Body of pancreas (tissue), 4 donors: ENCODE measurements around the gene SPEF2. TPM values are rescaled to one million over a fixed set of nuclear protein-coding genes. Genes with fewer than 3 reads are reported as not detected.

Source experiments
- ATAC-seq: fragments of 150-250 bp; one replicate; pipeline ENCODE4 v1.9.1; 2016
- DNase-seq, 4 donors: peaks; one replicate each; pipeline ENCODE4 v3.0.0-alpha.2; 2019
- H3K27ac ChIP-seq, 4 donors: fragments of 200-600 bp; sonication (generic); 1 replicate in 3 of 4; 2 replicates in 1 of 4; pipeline versions ENCODE4 v1.5.1 to v1.6.1; 2016 to 2019; ENCODE audit warnings: mild to moderate bottlenecking in 1 of 4, mixed read lengths in 1 of 4, moderate library complexity in 1 of 4
- H3K27me3 ChIP-seq, 2 donors: fragments of 200-600 bp; sonication (generic); one replicate each; pipeline ENCODE4 v1.6.0; 2016; ENCODE audit warnings: mild to moderate bottlenecking in 1 of 2
- H3K36me3 ChIP-seq, 2 donors: fragments of 200-600 bp; sonication (generic); replicated peaks in 1 of 2; 2 replicates each; pipeline ENCODE4 v1.5.1; 2016; ENCODE audit warnings: low read depth in 2 of 2; ENCODE audit not compliant: insufficient read depth in 1 of 2
- H3K4me1 ChIP-seq: fragments of 200-600 bp; sonication (generic); one replicate; pipeline ENCODE4 v1.6.0; 2016
- H3K4me3 ChIP-seq, 2 donors: fragments of 200-600 bp; sonication (generic); 1 replicate in 1 of 2; 2 replicates in 1 of 2; pipeline ENCODE4 v1.5.1; 2016 to 2019
- H3K9me3 ChIP-seq, 3 donors: fragments of 200-600 bp; sonication (generic); 1 replicate in 2 of 3; 2 replicates in 1 of 3; pipeline ENCODE4 v1.5.1; 2016
- CTCF ChIP-seq, 7 experiments: fragments of 450-650 bp in 4 of 7; fragments of 200-600 bp in 3 of 7; sonication (generic) in 3 of 7; IDR thresholded peaks; one replicate each; pipeline ENCODE4 v1.5.1; 2016 to 2019; ENCODE audit warnings: antibody characterized with exemption in 7 of 7
- POLR2A ChIP-seq, 3 donors: fragments of 450-650 bp; IDR thresholded peaks; one replicate each; pipeline ENCODE4 v1.6.1; 2016; ENCODE audit warnings: antibody characterized with exemption in 3 of 3, mild to moderate bottlenecking in 2 of 3
- WGBS, 2 donors: methylation state at CpG; one replicate each; pipeline ENCODE4 v1.1.5; 2017; 5-methylcytosine and 5-hydroxymethylcytosine counted together
- intact Hi-C: fragments of 100-400 bp; cut with DNase I; formaldehyde crosslinking; loops from one replicate; pipeline ENCODE4 v1.15.1; 2023
- total RNA-seq, 2 donors: library from RNA; depleted of rRNA; stranded (reverse); fragments of >200 nt; gene quantifications; one replicate each; pipeline ENCODE4 v1.1.0, GENCODE V29; 2016

The SPEF2 gene
- total RNA-seq, 2 donors from 2014 or later: 6.3 to 11.4 TPM

- H3K27me3 ChIP-seq: no peaks in the 10 kb centered on the region
- no peak overlapping the region for H3K4me3 ChIP-seq
- no peak for ATAC-seq
- no peaks in the 10 kb centered on the region for H3K36me3 ChIP-seq
- intact Hi-C loops: no loop called here
- H3K4me1 ChIP-seq: no peaks in the 10 kb centered on the region
- no peak for DNase-seq
- no peak overlapping the region for H3K27ac ChIP-seq
- WGBS, 2 donors: 95 to 100% methylated on average over 1 of the region's 1 CpG
- H3K9me3 ChIP-seq: no peaks in the 10 kb centered on the region
- no peak for TF ChIP-seq POLR2A (IDR thresholded peaks at IDR 0.05)
- no peak for TF ChIP-seq CTCF (IDR thresholded peaks at IDR 0.05)
Measured at GRCh38 chr5:35647712-35648111, 30.0 kb downstream of the SPEF2 start.

GRCh38 chr5:35651002-35651756, 33.5 kb downstream of the SPEF2 start:
- Histone ChIP-seq H3K9me3 (no peaks in the 10 kb centered on the region), H3K27me3 (no peaks in the 10 kb centered on the region), H3K4me3 (no peak overlapping the region), H3K27ac (no peak overlapping the region), H3K36me3 (no peaks in the 10 kb centered on the region), H3K4me1 (no peaks in the 10 kb centered on the region)
- ATAC-seq (no peak), DNase-seq (peak in 3 of 4 donors; percentile 12 to 20 (median 19))
- 50 to 61% methylated on average over 4 of the region's 4 CpGs for WGBS, 2 donors
- TF ChIP-seq CTCF (IDR thresholded peaks at IDR 0.05): peak in 4 of 7 experiments; percentile 18 to 26 (median 20)
- TF ChIP-seq POLR2A (IDR thresholded peaks at IDR 0.05): no peak
- intact Hi-C loops: no loop called here

GRCh38 chr5:35656721-35657120, 39.1 kb downstream of the SPEF2 start:
- DNase-seq (no peak), ATAC-seq (no peak)
- no peak overlapping the region for H3K27ac ChIP-seq
- no peaks in the 10 kb centered on the region for H3K9me3 ChIP-seq
- H3K4me1 ChIP-seq: peaks cover 7% of the 10 kb centered on the region
- TF ChIP-seq POLR2A (IDR thresholded peaks at IDR 0.05) (no peak), CTCF (IDR thresholded peaks at IDR 0.05) (no peak)
- H3K4me3 ChIP-seq: no peak overlapping the region
- intact Hi-C loops: no loop called here
- no peaks in the 10 kb centered on the region for H3K27me3 ChIP-seq
- no peaks in the 10 kb centered on the region for H3K36me3 ChIP-seq

- intact Hi-C loops: no loop called here
- 69 to 79% methylated on average over 2 of the region's 2 CpGs for WGBS, 2 donors
- Histone ChIP-seq H3K4me1 (peaks cover 7% of the 10 kb centered on the region), H3K27ac (no peak overlapping the region), H3K36me3 (no peaks in the 10 kb centered on the region), H3K27me3 (no peaks in the 10 kb centered on the region), H3K9me3 (no peaks in the 10 kb centered on the region), H3K4me3 (no peak overlapping the region)
- TF ChIP-seq POLR2A (IDR thresholded peaks at IDR 0.05) (no peak), CTCF (IDR thresholded peaks at IDR 0.05) (no peak)
- no peak for DNase-seq
- ATAC-seq: no peak
Measured at GRCh38 chr5:35657877-35658276, 40.2 kb downstream of the SPEF2 start.

GRCh38 chr5:35659556-35659955, 41.9 kb downstream of the SPEF2 start:
- TF ChIP-seq POLR2A (IDR thresholded peaks at IDR 0.05) (no peak), CTCF (IDR thresholded peaks at IDR 0.05) (no peak)
- Histone ChIP-seq H3K36me3 (no peaks in the 10 kb centered on the region), H3K4me3 (no peak overlapping the region), H3K27me3 (no peaks in the 10 kb centered on the region), H3K9me3 (no peaks in the 10 kb centered on the region), H3K4me1 (peaks cover 7% of the 10 kb centered on the region), H3K27ac (no peak overlapping the region)
- DNase-seq: no peak
- intact Hi-C loops: no loop called here
- ATAC-seq: no peak
